ENCODE data around the gene CBX5. TPM values are rescaled to one million over a fixed set of nuclear protein-coding genes. Genes with fewer than 3 reads are reported as not detected.

CBX5 gene
- total RNA-seq, 1 experiment from 2014 or later = 41.0 TPM

GRCh38 chr12:54220092-54220557 lies 59.8 kb downstream of the CBX5 start:
- no peaks in the 10 kb centered on the region for H3K9me2 ChIP-seq (replicated peaks; ENCODE audit: insufficient read depth, low read length)
- H3K4me2 ChIP-seq (ENCODE audit: low read depth, low read length, poor library complexity, severe bottlenecking) = no peak overlapping the region
- no peak overlapping the region for H3K9ac ChIP-seq (ENCODE audit: low read length)
- no peaks in the 10 kb centered on the region for H3K36me3 ChIP-seq (ENCODE audit: insufficient read depth, low read length)
- H2AFZ ChIP-seq (ENCODE audit: low read length) = no peak overlapping the region
- no peaks in the 10 kb centered on the region for H3K27me3 ChIP-seq (ENCODE audit: low read length)
- H3K79me2 ChIP-seq (ENCODE audit: low read length) = no peaks in the 10 kb centered on the region
- peaks cover 47% of the 10 kb centered on the region for H3K4me1 ChIP-seq (ENCODE audit: low read length)
- H3K27ac ChIP-seq (ENCODE audit: low read length) = no peak overlapping the region
- peak; percentile 91 for DNase-seq
- no peaks in the 10 kb centered on the region for H4K20me1 ChIP-seq (ENCODE audit: insufficient read depth, low read depth, low read length)
- H3K9me3 ChIP-seq (ENCODE audit: low read length) = no peaks in the 10 kb centered on the region
- no peak overlapping the region for H3K4me3 ChIP-seq (ENCODE audit: low read length)

- peak; percentile 97 for DNase-seq
- Histone ChIP-seq H3K9me3 (ENCODE audit: low read length) (no peaks in the 10 kb centered on the region), H3K27ac (ENCODE audit: low read length) (peak overlapping the region; percentile 67), H3K79me2 (ENCODE audit: low read length) (no peaks in the 10 kb centered on the region), H3K9me2 (replicated peaks; ENCODE audit: insufficient read depth, low read length) (no peaks in the 10 kb centered on the region), H2AFZ (ENCODE audit: low read length) (peak overlapping the region; percentile 68), H3K4me2 (ENCODE audit: low read depth, low read length, poor library complexity, severe bottlenecking) (peak overlapping the region; percentile 72), H3K4me1 (ENCODE audit: low read length) (peaks cover 46% of the 10 kb centered on the region), H4K20me1 (ENCODE audit: insufficient read depth, low read depth, low read length) (no peaks in the 10 kb centered on the region), H3K9ac (ENCODE audit: low read length) (peak overlapping the region; percentile 67), H3K27me3 (ENCODE audit: low read length) (no peaks in the 10 kb centered on the region), H3K36me3 (ENCODE audit: insufficient read depth, low read length) (no peaks in the 10 kb centered on the region), H3K4me3 (ENCODE audit: low read length) (peak overlapping the region; percentile 70)
Observed at GRCh38 chr12:54217774-54218241, 62.1 kb downstream of the CBX5 start.

DNA sequence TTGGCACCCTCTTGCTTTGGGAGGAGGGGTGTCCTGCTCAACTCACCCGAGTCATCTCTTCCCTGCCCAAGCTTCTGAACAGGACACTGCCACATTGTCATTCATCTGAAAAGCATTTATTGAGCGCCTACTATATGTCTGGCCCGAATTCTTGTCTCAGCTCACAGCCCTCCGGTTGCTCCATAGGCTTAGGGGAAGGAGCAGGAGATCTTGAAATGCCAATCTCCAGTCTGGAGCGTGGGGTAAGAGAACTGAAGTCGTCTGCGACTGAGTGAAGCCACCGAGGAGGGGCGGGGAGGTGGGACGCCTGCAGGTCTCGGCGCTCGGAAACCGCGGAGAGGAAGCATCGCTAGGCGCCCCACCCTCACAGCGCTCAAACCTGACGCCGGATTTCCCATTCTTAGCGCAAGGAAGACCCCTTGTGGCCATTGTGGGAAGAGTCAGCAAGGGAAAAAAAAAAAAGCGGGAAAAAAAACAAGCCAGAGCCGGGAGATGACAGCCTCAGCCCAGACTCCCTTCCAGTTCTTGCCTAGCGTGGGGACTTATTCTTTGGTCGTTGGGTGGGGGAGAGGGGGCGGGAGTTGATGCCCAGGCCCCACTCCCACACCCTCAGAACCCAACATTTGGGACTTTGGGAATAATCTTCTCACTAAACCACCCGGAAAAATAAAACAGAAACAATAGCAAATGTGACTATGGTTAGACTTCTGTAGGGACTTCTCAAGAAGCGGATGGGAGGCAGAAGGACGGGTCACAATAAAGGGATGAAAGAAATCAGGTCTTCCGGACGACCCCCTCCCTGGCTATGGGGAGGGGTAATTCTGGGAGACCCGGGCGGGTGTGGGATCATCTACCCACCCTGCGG lies 62.9 kb downstream of the CBX5 start:
- Histone ChIP-seq H3K9me2 (replicated peaks; ENCODE audit: insufficient read depth, low read length) (no peaks in the 10 kb centered on the region), H3K27ac (ENCODE audit: low read length) (peak overlapping the region; percentile 67)
- peak; percentile 95 for DNase-seq

DNA sequence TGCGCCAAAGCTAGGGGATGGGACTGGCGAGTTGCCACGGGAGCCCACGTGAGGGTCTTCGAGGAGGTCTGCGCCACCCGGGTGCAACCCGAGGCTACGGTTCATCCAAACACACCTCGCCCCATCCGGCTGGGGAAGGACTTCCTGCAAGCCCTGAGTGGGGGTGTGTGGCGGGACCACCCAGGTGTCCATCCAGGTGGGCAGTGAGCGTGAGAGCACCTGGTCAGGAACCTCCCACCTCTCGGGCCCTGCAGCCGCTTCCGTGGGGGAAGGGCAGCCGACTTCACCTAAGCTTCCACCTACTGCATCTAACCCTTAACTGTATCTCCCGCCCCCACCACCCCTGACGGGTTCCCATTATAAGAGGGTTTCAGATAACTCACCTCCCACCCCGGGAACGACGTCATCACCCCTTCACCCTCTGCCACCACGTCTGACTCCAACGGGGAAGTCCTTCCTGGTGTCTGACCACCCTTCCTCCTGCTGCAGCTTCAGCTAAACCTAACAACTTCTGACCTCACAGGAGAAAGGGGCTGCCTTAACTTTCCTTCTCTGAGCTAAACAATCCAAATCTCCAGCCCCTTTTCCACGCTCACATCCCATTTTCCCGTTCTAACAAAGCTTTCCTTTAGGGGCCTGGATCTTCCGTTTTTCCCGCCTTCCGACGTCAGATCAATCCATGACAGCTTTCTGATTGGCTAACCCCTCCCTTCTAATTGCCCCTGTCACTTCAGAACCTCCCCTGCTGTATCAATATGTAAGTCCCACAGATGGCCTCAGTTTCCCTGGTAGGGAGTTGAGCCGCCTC lies 63.7 kb downstream of the CBX5 start:
- Histone ChIP-seq H3K4me3 (ENCODE audit: low read length) (peak overlapping the region; percentile 70), H4K20me1 (ENCODE audit: insufficient read depth, low read depth, low read length) (no peaks in the 10 kb centered on the region), H3K9me3 (ENCODE audit: low read length) (no peaks in the 10 kb centered on the region), H3K9me2 (replicated peaks; ENCODE audit: insufficient read depth, low read length) (no peaks in the 10 kb centered on the region), H2AFZ (ENCODE audit: low read length) (no peak overlapping the region), H3K4me2 (ENCODE audit: low read depth, low read length, poor library complexity, severe bottlenecking) (peak overlapping the region; percentile 72), H3K27me3 (ENCODE audit: low read length) (no peaks in the 10 kb centered on the region), H3K27ac (ENCODE audit: low read length) (peak overlapping the region; percentile 35), H3K9ac (ENCODE audit: low read length) (peak overlapping the region; percentile 67), H3K79me2 (ENCODE audit: low read length) (no peaks in the 10 kb centered on the region), H3K4me1 (ENCODE audit: low read length) (peaks cover 46% of the 10 kb centered on the region), H3K36me3 (ENCODE audit: insufficient read depth, low read length) (no peaks in the 10 kb centered on the region)
- peak; percentile 81 for DNase-seq

More for the DNA sequence above, 62.9 kb downstream of the CBX5 start:
- H3K4me1 ChIP-seq (ENCODE audit: low read length) = peaks cover 46% of the 10 kb centered on the region
- no peaks in the 10 kb centered on the region for H4K20me1 ChIP-seq (ENCODE audit: insufficient read depth, low read depth, low read length)
- no peaks in the 10 kb centered on the region for H3K36me3 ChIP-seq (ENCODE audit: insufficient read depth, low read length)
- peak overlapping the region; percentile 68 for H2AFZ ChIP-seq (ENCODE audit: low read length)
- H3K4me3 ChIP-seq (ENCODE audit: low read length) = peak overlapping the region; percentile 70
- peak overlapping the region; percentile 72 for H3K4me2 ChIP-seq (ENCODE audit: low read depth, low read length, poor library complexity, severe bottlenecking)
- H3K79me2 ChIP-seq (ENCODE audit: low read length) = no peaks in the 10 kb centered on the region
- no peaks in the 10 kb centered on the region for H3K9me3 ChIP-seq (ENCODE audit: low read length)
- peak overlapping the region; percentile 67 for H3K9ac ChIP-seq (ENCODE audit: low read length)
- H3K27me3 ChIP-seq (ENCODE audit: low read length) = no peaks in the 10 kb centered on the region

DNA sequence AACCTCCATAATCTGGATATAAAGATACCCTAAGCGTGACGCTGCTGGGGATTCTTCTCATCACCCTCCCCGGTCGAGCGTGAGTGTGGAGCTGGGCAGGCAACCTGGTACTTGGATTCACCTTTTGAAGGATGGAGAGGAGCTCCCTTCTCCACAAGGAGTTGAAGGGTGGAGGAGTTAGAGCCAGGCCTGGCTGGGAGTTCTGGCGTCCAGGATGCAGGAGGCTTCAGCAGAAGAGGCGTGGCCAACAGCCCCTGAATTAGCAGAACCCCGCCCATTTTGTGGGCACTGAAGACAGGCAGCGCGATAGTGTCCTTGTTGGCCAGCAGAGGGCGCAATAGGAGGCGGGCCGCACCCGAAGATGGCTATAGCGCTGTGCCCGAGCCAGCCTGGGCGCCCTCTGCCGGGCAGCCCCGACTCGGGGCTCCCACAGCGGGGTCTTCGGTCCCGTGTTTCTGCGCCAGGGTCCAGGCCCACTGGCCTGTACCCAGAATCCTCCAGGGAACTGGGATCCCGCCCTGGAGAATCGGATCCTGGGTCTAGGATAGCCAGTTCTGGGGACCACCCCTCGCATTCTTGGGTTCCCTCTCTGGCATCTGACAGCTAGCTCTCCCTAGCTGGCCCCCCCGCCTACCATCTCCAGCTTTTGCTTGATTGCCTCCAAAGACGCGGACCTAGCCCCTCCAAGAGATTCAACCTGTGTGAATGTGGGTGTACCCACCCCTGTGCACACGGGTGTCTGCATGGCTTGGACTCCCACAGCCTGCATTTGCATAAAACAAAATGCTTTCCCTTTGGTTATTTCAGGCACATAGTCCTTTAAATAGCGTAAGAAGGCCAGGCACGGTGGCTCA lies 65.1 kb downstream of the CBX5 start:
- peak overlapping the region; percentile 72 for H3K4me2 ChIP-seq (ENCODE audit: low read depth, low read length, poor library complexity, severe bottlenecking)
- no peaks in the 10 kb centered on the region for H3K27me3 ChIP-seq (ENCODE audit: low read length)
- H3K9me3 ChIP-seq (ENCODE audit: low read length) = no peaks in the 10 kb centered on the region
- no peaks in the 10 kb centered on the region for H3K36me3 ChIP-seq (ENCODE audit: insufficient read depth, low read length)
- H3K79me2 ChIP-seq (ENCODE audit: low read length) = no peaks in the 10 kb centered on the region
- peak; percentile 96 for DNase-seq
- H3K4me3 ChIP-seq (ENCODE audit: low read length) = peak overlapping the region; percentile 59; the same call in 1 of the 2 replicates
- H3K27ac ChIP-seq (ENCODE audit: low read length) = peak overlapping the region; percentile 32
- H3K9ac ChIP-seq (ENCODE audit: low read length) = peak overlapping the region; percentile 63
- peaks cover 43% of the 10 kb centered on the region for H3K4me1 ChIP-seq (ENCODE audit: low read length)
- peak overlapping the region; percentile 51; the same call in 1 of the 2 replicates for H2AFZ ChIP-seq (ENCODE audit: low read length)
- H4K20me1 ChIP-seq (ENCODE audit: insufficient read depth, low read depth, low read length) = no peaks in the 10 kb centered on the region
- no peaks in the 10 kb centered on the region for H3K9me2 ChIP-seq (replicated peaks; ENCODE audit: insufficient read depth, low read length)

DNA sequence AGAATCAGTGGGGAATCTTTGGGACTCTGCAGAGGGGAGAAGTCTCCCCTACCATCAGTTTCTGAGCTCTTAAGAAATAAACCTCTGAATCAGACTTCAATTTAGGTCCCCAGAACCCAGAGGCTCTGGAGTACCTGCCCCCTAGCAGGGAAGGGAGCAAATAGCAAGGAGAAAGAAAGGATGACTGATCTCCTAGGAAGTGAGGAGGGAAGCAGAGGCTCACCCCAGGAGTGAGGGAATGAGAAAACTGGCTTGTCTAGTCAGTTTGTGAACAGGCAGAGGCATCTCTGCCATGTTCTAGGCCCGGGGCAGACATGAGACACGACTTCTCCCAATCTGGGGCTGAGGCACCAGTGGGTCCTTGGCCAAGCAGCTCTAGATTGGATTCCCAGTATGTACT lies 66.8 kb downstream of the CBX5 start:
- H3K79me2 ChIP-seq (ENCODE audit: low read length) = no peaks in the 10 kb centered on the region
- H3K9ac ChIP-seq (ENCODE audit: low read length) = no peak overlapping the region
- no peak for DNase-seq
- H3K4me3 ChIP-seq (ENCODE audit: low read length) = no peak overlapping the region
- no peaks in the 10 kb centered on the region for H3K9me3 ChIP-seq (ENCODE audit: low read length)
- H3K4me1 ChIP-seq (ENCODE audit: low read length) = peaks cover 33% of the 10 kb centered on the region
- H3K36me3 ChIP-seq (ENCODE audit: insufficient read depth, low read length) = no peaks in the 10 kb centered on the region
- no peak overlapping the region for H2AFZ ChIP-seq (ENCODE audit: low read length)
- no peak overlapping the region for H3K27ac ChIP-seq (ENCODE audit: low read length)
- no peaks in the 10 kb centered on the region for H3K27me3 ChIP-seq (ENCODE audit: low read length)
- H4K20me1 ChIP-seq (ENCODE audit: insufficient read depth, low read depth, low read length) = no peaks in the 10 kb centered on the region
- no peaks in the 10 kb centered on the region for H3K9me2 ChIP-seq (replicated peaks; ENCODE audit: insufficient read depth, low read length)
- H3K4me2 ChIP-seq (ENCODE audit: low read depth, low read length, poor library complexity, severe bottlenecking) = no peak overlapping the region

GRCh38 chr12:54211920-54212319 lies 68.0 kb downstream of the CBX5 start:
- no peak overlapping the region for H3K9ac ChIP-seq (ENCODE audit: low read length)
- no peak overlapping the region for H3K4me3 ChIP-seq (ENCODE audit: low read length)
- H3K27me3 ChIP-seq (ENCODE audit: low read length) = no peaks in the 10 kb centered on the region
- no peaks in the 10 kb centered on the region for H3K36me3 ChIP-seq (ENCODE audit: insufficient read depth, low read length)
- no peak for DNase-seq
- no peaks in the 10 kb centered on the region for H3K9me3 ChIP-seq (ENCODE audit: low read length)
- H3K9me2 ChIP-seq (replicated peaks; ENCODE audit: insufficient read depth, low read length) = no peaks in the 10 kb centered on the region
- H3K27ac ChIP-seq (ENCODE audit: low read length) = no peak overlapping the region
- H4K20me1 ChIP-seq (ENCODE audit: insufficient read depth, low read depth, low read length) = no peaks in the 10 kb centered on the region
- no peak overlapping the region for H3K4me2 ChIP-seq (ENCODE audit: low read depth, low read length, poor library complexity, severe bottlenecking)
- H3K79me2 ChIP-seq (ENCODE audit: low read length) = no peaks in the 10 kb centered on the region
- H2AFZ ChIP-seq (ENCODE audit: low read length) = no peak overlapping the region
- peaks cover 25% of the 10 kb centered on the region for H3K4me1 ChIP-seq (ENCODE audit: low read length)

All from Karpas-422 (cell line).